ENCODE data around the gene PGAM1. TPM values are rescaled to one million over a fixed set of nuclear protein-coding genes. Genes with fewer than 3 reads are reported as not detected.
"Not testable (repeated sequence)": the region's sequence is repeated elsewhere in the genome, so short reads cannot be mapped to it uniquely, and the experiment has no call there.

The PGAM1 gene
- polyA plus RNA-seq, 1 donor = 138 TPM

- WGBS (ENCODE audit: insufficient coverage, low lambda C conversion rate) = no CpG with 5 or more reads among the region's 3 CpGs
- Histone ChIP-seq H3K27ac (ENCODE audit: low read length) (no peak overlapping the region), H3K36me3 (ENCODE audit: control insufficient read depth, insufficient read depth, low read length) (peaks cover 80% of the 10 kb centered on the region), H3K27me3 (ENCODE audit: control insufficient read depth, insufficient read depth, low read length) (no peaks in the 10 kb centered on the region), H3K9me3 (ENCODE audit: control insufficient read depth, low read depth, low read length) (no peaks in the 10 kb centered on the region), H3K4me1 (ENCODE audit: control insufficient read depth, insufficient read depth, low read length) (no peaks in the 10 kb centered on the region), H3K4me3 (ENCODE audit: low read length) (no peak overlapping the region)
- no peak for DNase-seq
Measured at GRCh38 chr10:97468162-97468561, 42.2 kb downstream of the PGAM1 start.

GRCh38 chr10:97468781-97469180 is 42.8 kb downstream of the PGAM1 start:
- DNase-seq; H3K4me3 ChIP-seq (ENCODE audit: low read length); H3K27me3 ChIP-seq (ENCODE audit: control insufficient read depth, insufficient read depth, low read length); H3K4me1 ChIP-seq (ENCODE audit: control insufficient read depth, insufficient read depth, low read length); H3K27ac ChIP-seq (ENCODE audit: low read length); H3K9me3 ChIP-seq (ENCODE audit: control insufficient read depth, low read depth, low read length): not testable (repeated sequence)
- H3K36me3 ChIP-seq (ENCODE audit: control insufficient read depth, insufficient read depth, low read length) = peaks cover 76% of the 10 kb centered on the region
- WGBS (ENCODE audit: insufficient coverage, low lambda C conversion rate) = no CpG with 5 or more reads among the region's 12 CpGs

- no peaks in the 10 kb centered on the region for H3K27me3 ChIP-seq (ENCODE audit: control insufficient read depth, insufficient read depth, low read length)
- no peak overlapping the region for H3K27ac ChIP-seq (ENCODE audit: low read length)
- WGBS (ENCODE audit: insufficient coverage, low lambda C conversion rate) = 100% methylated on average over 1 of the region's 4 CpGs
- no peaks in the 10 kb centered on the region for H3K4me1 ChIP-seq (ENCODE audit: control insufficient read depth, insufficient read depth, low read length)
- H3K9me3 ChIP-seq (ENCODE audit: control insufficient read depth, low read depth, low read length) = no peaks in the 10 kb centered on the region
- no peak for DNase-seq
- no peak overlapping the region for H3K4me3 ChIP-seq (ENCODE audit: low read length)
- H3K36me3 ChIP-seq (ENCODE audit: control insufficient read depth, insufficient read depth, low read length) = peaks cover 65% of the 10 kb centered on the region
Measured at GRCh38 chr10:97474918-97475317, 48.9 kb downstream of the PGAM1 start.

DNA sequence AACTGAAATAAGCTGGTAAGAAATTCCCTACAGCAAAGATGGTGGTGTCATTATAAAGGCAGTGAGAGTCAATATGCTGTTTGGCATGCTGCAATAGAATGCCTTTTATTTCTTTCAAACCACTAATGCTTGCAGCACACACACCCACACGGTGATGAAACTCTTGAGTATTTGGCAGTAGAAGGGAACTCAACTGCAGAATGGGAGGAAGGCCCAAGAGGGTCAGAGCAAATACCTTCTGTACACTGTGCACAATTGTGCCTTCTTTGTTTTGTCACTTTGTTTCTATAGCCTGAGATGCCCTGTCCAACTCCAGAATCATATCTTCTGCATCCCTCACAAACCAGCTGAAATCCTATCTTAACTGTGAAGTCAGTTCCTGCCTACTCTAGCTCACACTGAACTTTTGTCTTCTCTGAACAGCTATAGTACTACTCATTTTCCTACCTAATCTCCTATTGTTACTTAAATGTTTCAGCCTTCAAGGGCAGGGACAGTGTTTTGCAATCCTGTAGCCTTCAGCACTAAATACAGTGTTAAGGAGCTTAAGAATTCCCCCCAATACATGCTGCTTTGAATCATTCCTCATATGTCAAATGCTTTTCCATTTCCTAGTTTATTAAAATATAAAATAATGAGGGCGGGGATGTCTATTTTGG is 50.1 kb downstream of the PGAM1 start:
- Histone ChIP-seq H3K4me1 (ENCODE audit: control insufficient read depth, insufficient read depth, low read length) (no peaks in the 10 kb centered on the region), H3K27ac (ENCODE audit: low read length) (no peak overlapping the region), H3K9me3 (ENCODE audit: control insufficient read depth, low read depth, low read length) (no peaks in the 10 kb centered on the region), H3K27me3 (ENCODE audit: control insufficient read depth, insufficient read depth, low read length) (no peaks in the 10 kb centered on the region), H3K4me3 (ENCODE audit: low read length) (no peak overlapping the region), H3K36me3 (ENCODE audit: control insufficient read depth, insufficient read depth, low read length) (peaks cover 67% of the 10 kb centered on the region)
- DNase-seq = no peak
- WGBS (ENCODE audit: insufficient coverage, low lambda C conversion rate) = no CpG with 5 or more reads among the region's 2 CpGs

DNA sequence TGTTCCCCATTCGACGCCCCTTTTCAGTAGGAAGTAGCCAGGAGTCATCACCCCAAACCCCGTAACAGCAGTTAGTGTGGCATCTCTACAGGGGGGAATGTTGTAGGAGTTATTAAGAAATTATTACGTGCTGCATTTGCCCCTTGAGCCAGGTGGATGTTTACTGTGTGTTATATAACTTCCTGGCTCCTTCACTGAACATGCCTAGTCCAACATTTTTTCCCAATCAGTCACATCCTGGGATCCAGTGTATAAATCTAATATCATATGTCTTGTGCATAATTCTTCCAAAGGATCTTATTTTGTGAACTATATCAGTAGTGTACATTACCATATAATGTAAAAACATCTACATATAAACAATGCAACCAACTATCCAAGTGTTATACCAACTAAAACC is 53.4 kb downstream of the PGAM1 start:
- not testable (repeated sequence) for H3K27ac ChIP-seq (ENCODE audit: low read length); H3K4me3 ChIP-seq (ENCODE audit: low read length); H3K9me3 ChIP-seq (ENCODE audit: control insufficient read depth, low read depth, low read length); H3K27me3 ChIP-seq (ENCODE audit: control insufficient read depth, insufficient read depth, low read length); DNase-seq; H3K4me1 ChIP-seq (ENCODE audit: control insufficient read depth, insufficient read depth, low read length)
- 83% methylated on average over 1 of the region's 4 CpGs for WGBS (ENCODE audit: insufficient coverage, low lambda C conversion rate)
- peaks cover 69% of the 10 kb centered on the region for H3K36me3 ChIP-seq (ENCODE audit: control insufficient read depth, insufficient read depth, low read length)

DNA sequence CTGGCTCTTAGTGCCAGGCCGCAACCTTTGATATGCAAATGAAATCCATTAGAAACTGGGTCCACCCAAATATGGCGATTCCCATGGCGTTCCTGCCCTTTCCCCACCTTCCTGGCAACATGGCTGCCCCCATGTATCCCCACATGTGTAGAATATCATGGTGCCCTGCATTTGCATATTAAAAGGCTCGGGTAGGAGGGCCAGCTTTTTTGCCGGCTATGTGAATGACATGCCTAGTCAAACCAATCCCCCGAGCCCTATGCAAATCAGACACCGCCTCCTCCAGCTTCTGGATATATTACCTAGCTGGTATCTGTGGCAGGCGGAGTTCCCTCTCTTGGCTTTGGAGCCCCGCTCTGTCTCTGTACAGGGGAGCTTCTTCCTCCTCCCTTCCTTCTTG is 53.9 kb downstream of the PGAM1 start:
- Histone ChIP-seq H3K4me1 (ENCODE audit: control insufficient read depth, insufficient read depth, low read length) (no peaks in the 10 kb centered on the region), H3K27ac (ENCODE audit: low read length) (no peak overlapping the region), H3K4me3 (ENCODE audit: low read length) (no peak overlapping the region), H3K27me3 (ENCODE audit: control insufficient read depth, insufficient read depth, low read length) (no peaks in the 10 kb centered on the region), H3K36me3 (ENCODE audit: control insufficient read depth, insufficient read depth, low read length) (peaks cover 68% of the 10 kb centered on the region), H3K9me3 (ENCODE audit: control insufficient read depth, low read depth, low read length) (no peaks in the 10 kb centered on the region)
- no peak for DNase-seq
- WGBS (ENCODE audit: insufficient coverage, low lambda C conversion rate) = 100% methylated on average over 1 of the region's 9 CpGs

- no peaks in the 10 kb centered on the region for H3K27me3 ChIP-seq (ENCODE audit: control insufficient read depth, insufficient read depth, low read length)
- H3K36me3 ChIP-seq (ENCODE audit: control insufficient read depth, insufficient read depth, low read length) = peaks cover 60% of the 10 kb centered on the region
- WGBS (ENCODE audit: insufficient coverage, low lambda C conversion rate) = 100% methylated on average over 1 of the region's 4 CpGs
Measured at GRCh38 chr10:97481071-97481470, 55.1 kb downstream of the PGAM1 start.

DNA sequence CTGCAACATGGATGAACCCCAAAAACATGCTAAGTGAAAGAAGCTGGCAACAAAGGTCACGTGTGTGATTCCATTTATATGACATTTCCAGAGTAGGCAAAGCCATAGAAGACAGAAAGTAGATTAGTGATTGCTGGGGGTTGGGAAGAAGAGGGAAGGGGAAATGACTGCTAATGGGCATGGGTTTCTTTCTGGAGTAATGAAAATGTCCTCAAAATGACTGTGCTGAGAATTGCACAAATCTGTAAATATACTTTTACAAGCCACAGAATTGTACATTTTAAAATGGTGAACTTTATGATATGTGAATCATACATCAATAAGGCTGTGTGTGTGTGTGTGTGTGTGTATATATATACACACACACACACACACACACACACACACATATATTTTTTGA is 56.4 kb downstream of the PGAM1 start:
- DNase-seq = no peak
- Histone ChIP-seq H3K27me3 (ENCODE audit: control insufficient read depth, insufficient read depth, low read length) (no peaks in the 10 kb centered on the region), H3K4me3 (ENCODE audit: low read length) (no peak overlapping the region), H3K4me1 (ENCODE audit: control insufficient read depth, insufficient read depth, low read length) (no peaks in the 10 kb centered on the region), H3K36me3 (ENCODE audit: control insufficient read depth, insufficient read depth, low read length) (peaks cover 47% of the 10 kb centered on the region), H3K27ac (ENCODE audit: low read length) (no peak overlapping the region), H3K9me3 (ENCODE audit: control insufficient read depth, low read depth, low read length) (no peaks in the 10 kb centered on the region)
- WGBS (ENCODE audit: insufficient coverage, low lambda C conversion rate) = no CpG with 5 or more reads among the region's 1 CpG

More at GRCh38 chr10:97481071-97481470, 55.1 kb downstream of the PGAM1 start:
- Histone ChIP-seq H3K4me1 (ENCODE audit: control insufficient read depth, insufficient read depth, low read length) (no peaks in the 10 kb centered on the region), H3K4me3 (ENCODE audit: low read length) (no peak overlapping the region), H3K27ac (ENCODE audit: low read length) (no peak overlapping the region), H3K9me3 (ENCODE audit: control insufficient read depth, low read depth, low read length) (no peaks in the 10 kb centered on the region)
- DNase-seq = no peak

Other genes starting within 250 kb of the PGAM1 start
- 1.6 TPM for gene SLIT1, start 240.2 kb upstream of the PGAM1 start, polyA plus RNA-seq
- 17.2 TPM for gene ARHGAP19, start 133.6 kb upstream of the PGAM1 start, polyA plus RNA-seq
- 5.6 TPM for gene FRAT1, start 106.9 kb upstream of the PGAM1 start, polyA plus RNA-seq
- gene FRAT2, start 91.5 kb upstream of the PGAM1 start, polyA plus RNA-seq = 26.0 TPM
- 25.3 TPM for gene RRP12, start 24.9 kb upstream of the PGAM1 start, polyA plus RNA-seq
- gene EXOSC1, start 19.8 kb downstream of the PGAM1 start, polyA plus RNA-seq = 39.1 TPM
- gene ZDHHC16, start 20.0 kb downstream of the PGAM1 start, polyA plus RNA-seq = 30.7 TPM
- 62.5 TPM for gene MMS19, start 72.2 kb downstream of the PGAM1 start, polyA plus RNA-seq
- 4.1 TPM for gene UBTD1, start 72.7 kb downstream of the PGAM1 start, polyA plus RNA-seq
- gene ANKRD2, start 146.6 kb downstream of the PGAM1 start, polyA plus RNA-seq = 0.13 TPM
- 3.2 TPM for gene HOGA1, start 158.2 kb downstream of the PGAM1 start, polyA plus RNA-seq
- gene C10orf62, start 163.5 kb downstream of the PGAM1 start, polyA plus RNA-seq = 0.09 TPM
- gene MORN4, start 207.3 kb downstream of the PGAM1 start, polyA plus RNA-seq = 18.7 TPM
- 37.4 TPM for gene PI4K2A, start 214.5 kb downstream of the PGAM1 start, polyA plus RNA-seq